Gastroesophageal sphincter (tissue), 4 donors: ENCODE data around the gene ABHD6. TPM values are rescaled to one million over a fixed set of nuclear protein-coding genes. Genes with fewer than 3 reads are reported as not detected.

Experiments used
- ATAC-seq: fragments of 150-250 bp; one replicate; pipeline ENCODE4 v1.9.1; 2016; ENCODE audit warnings: mild to moderate bottlenecking, moderate library complexity
- H3K27ac ChIP-seq, 4 donors: fragments of 200-600 bp; sonication (generic) in 3 of 4; 1 replicate in 3 of 4; 2 replicates in 1 of 4; pipeline ENCODE4 v1.5.1; 2016 to 2019
- H3K27me3 ChIP-seq: fragments of 200-600 bp; sonication (generic); one replicate; pipeline ENCODE4 v1.5.1; 2019
- H3K36me3 ChIP-seq, 2 donors: fragments of 200-600 bp; sonication (generic); one replicate each; pipeline ENCODE4 v1.5.1; 2019; ENCODE audit warnings: control low read depth in 1 of 2
- H3K4me1 ChIP-seq, 3 donors: fragments of 200-600 bp; sonication (generic); 1 replicate in 2 of 3; 2 replicates in 1 of 3; pipeline ENCODE4 v1.5.1; 2016 to 2019; ENCODE audit warnings: control low read depth in 2 of 3
- H3K4me3 ChIP-seq, 2 donors: fragments of 200-600 bp; sonication (generic); one replicate each; pipeline ENCODE4 v1.5.1; 2019; ENCODE audit warnings: mild to moderate bottlenecking in 1 of 2, moderate library complexity in 1 of 2
- H3K9me3 ChIP-seq, 3 donors: fragments of 200-600 bp; sonication (generic); one replicate each; pipeline ENCODE4 v1.5.1; 2017 to 2019; ENCODE audit warnings: control low read depth in 2 of 3
- CTCF ChIP-seq, 4 experiments: fragments of 200-600 bp in 2 of 4; fragments of 450-650 bp in 2 of 4; sonication (generic) in 1 of 4; IDR thresholded peaks; one replicate each; pipeline ENCODE4 v1.5.1; 2017 to 2019; ENCODE audit warnings: antibody characterized with exemption in 4 of 4, mild to moderate bottlenecking in 2 of 4, moderate library complexity in 2 of 4
- EP300 ChIP-seq: sonication (generic); formaldehyde crosslinking; IDR thresholded peaks from one replicate; pipeline ENCODE4 v1.6.1; 2017; ENCODE audit warnings: antibody characterized with exemption, mild to moderate bottlenecking
- POLR2A ChIP-seq, 2 donors: fragments of 450-650 bp; IDR thresholded peaks; one replicate each; pipeline ENCODE4 v1.6.1; 2017; ENCODE audit warnings: antibody characterized with exemption in 2 of 2, mild to moderate bottlenecking in 2 of 2, moderate library complexity in 1 of 2
- POLR2AphosphoS5 ChIP-seq: sonication (generic); formaldehyde crosslinking; IDR thresholded peaks from one replicate; pipeline ENCODE4 v1.6.1; 2017; ENCODE audit warnings: antibody characterized with exemption
- WGBS, 2 donors: methylation state at CpG; one replicate each; pipeline ENCODE4 v1.1.5; 2018; ENCODE audit warnings: low coverage in 1 of 2; 5-methylcytosine and 5-hydroxymethylcytosine counted together
- total RNA-seq, 4 donors: library from RNA; depleted of rRNA; stranded (reverse); fragments of >200 nt; gene quantifications; one replicate each; pipeline ENCODE4 v1.1.0, GENCODE V29; 2016

The ABHD6 gene
- total RNA-seq, 4 donors from 2014 or later: 6.5 to 27.1 (median 17.6) TPM

- no peak for ATAC-seq
- TF ChIP-seq CTCF (IDR thresholded peaks at IDR 0.05) (no peak), EP300 (no peak), POLR2A (IDR thresholded peaks at IDR 0.05) (no peak), POLR2AphosphoS5 (no peak)
- WGBS, 2 donors: 75 to 85% methylated on average over 4 to 7 of the region's 8 CpGs
These were observed 8.8 kb downstream of the ABHD6 start for GRCh38 chr3:58246148-58247047.

GRCh38 chr3:58249358-58250092 is 11.9 kb downstream of the ABHD6 start:
- Histone ChIP-seq H3K27ac (peak overlapping the region in 1 of 4 donors; percentile 28), H3K36me3 (no peaks in the 10 kb centered on the region), H3K9me3 (no peaks in the 10 kb centered on the region), H3K27me3 (no peaks in the 10 kb centered on the region), H3K4me1 (peaks cover 0 to 38% (median 0%) of the 10 kb centered on the region in 3 donors), H3K4me3 (no peak overlapping the region)
- 51 to 54% methylated on average over 6 to 7 of the region's 7 CpGs for WGBS, 2 donors
- ATAC-seq: peak; percentile 19
- TF ChIP-seq POLR2A (IDR thresholded peaks at IDR 0.05): no peak
- TF ChIP-seq EP300: no peak
- no peak for TF ChIP-seq POLR2AphosphoS5
- TF ChIP-seq CTCF (IDR thresholded peaks at IDR 0.05): peak in 1 of 4 experiments; percentile 15

More at GRCh38 chr3:58246148-58247047, 8.8 kb downstream of the ABHD6 start:
- H3K36me3 ChIP-seq: no peaks in the 10 kb centered on the region
- no peaks in the 10 kb centered on the region for H3K9me3 ChIP-seq
- no peaks in the 10 kb centered on the region for H3K27me3 ChIP-seq
- H3K4me3 ChIP-seq: no peak overlapping the region
- H3K27ac ChIP-seq: no peak overlapping the region
- H3K4me1 ChIP-seq: peaks cover 0 to 23% (median 0%) of the 10 kb centered on the region in 3 donors

- TF ChIP-seq CTCF (IDR thresholded peaks at IDR 0.05): no peak
- TF ChIP-seq EP300: no peak
- no peak for TF ChIP-seq POLR2A (IDR thresholded peaks at IDR 0.05)
- no peak for TF ChIP-seq POLR2AphosphoS5
- H3K4me3 ChIP-seq: no peak overlapping the region
- H3K4me1 ChIP-seq: peaks cover 0 to 31% (median 0%) of the 10 kb centered on the region in 3 donors
- H3K36me3 ChIP-seq: no peaks in the 10 kb centered on the region
- H3K9me3 ChIP-seq: no peaks in the 10 kb centered on the region
- no peak for ATAC-seq
- 73 to 74% methylated on average over 7 to 8 of the region's 8 CpGs for WGBS, 2 donors
- peak overlapping the region in 1 of 4 donors; percentile 28 for H3K27ac ChIP-seq
- H3K27me3 ChIP-seq: no peaks in the 10 kb centered on the region
These were observed 12.6 kb downstream of the ABHD6 start for GRCh38 chr3:58250093-58250707.

- no peak for ATAC-seq
- H3K4me1 ChIP-seq: peaks cover 0 to 30% (median 0%) of the 10 kb centered on the region in 3 donors
- TF ChIP-seq POLR2AphosphoS5: peak; percentile 32
- no peak for TF ChIP-seq POLR2A (IDR thresholded peaks at IDR 0.05)
- H3K27ac ChIP-seq: no peak overlapping the region
- H3K4me3 ChIP-seq: no peak overlapping the region
- 49 to 60% methylated on average over 2 to 3 of the region's 3 CpGs for WGBS, 2 donors
- peaks cover 0 to 5% of the 10 kb centered on the region in 2 donors for H3K36me3 ChIP-seq
- H3K27me3 ChIP-seq: no peaks in the 10 kb centered on the region
- no peaks in the 10 kb centered on the region for H3K9me3 ChIP-seq
These were observed 14.0 kb downstream of the ABHD6 start for GRCh38 chr3:58251631-58252035.

GRCh38 chr3:58254144-58254543 is 16.6 kb downstream of the ABHD6 start:
- peaks cover 0 to 30% (median 0%) of the 10 kb centered on the region in 3 donors for H3K4me1 ChIP-seq
- 81 to 83% methylated on average over 3 to 4 of the region's 4 CpGs for WGBS, 2 donors
- no peak for ATAC-seq
- no peak overlapping the region for H3K4me3 ChIP-seq
- TF ChIP-seq EP300 (no peak), CTCF (IDR thresholded peaks at IDR 0.05) (no peak), POLR2AphosphoS5 (no peak), POLR2A (IDR thresholded peaks at IDR 0.05) (no peak)
- H3K9me3 ChIP-seq: no peaks in the 10 kb centered on the region
- no peaks in the 10 kb centered on the region for H3K27me3 ChIP-seq
- peaks cover 0 to 30% of the 10 kb centered on the region in 2 donors for H3K36me3 ChIP-seq
- no peak overlapping the region for H3K27ac ChIP-seq
